ENCODE results near the gene NIPAL1.

Gene NIPAL1

GRCh38 chr4:48027653-48028052 lies 11.1 kb downstream of the NIPAL1 start:
- no peak for TF ChIP-seq CTCF (IDR thresholded peaks at IDR 0.05)
- DNase-seq = no peak
- H3K36me3 Mint-ChIP-seq (ENCODE audit: low read depth) = no peaks in the 10 kb centered on the region
- no peak overlapping the region for H3K4me3 Mint-ChIP-seq
- H3K27ac Mint-ChIP-seq = no peak overlapping the region
- no peaks in the 10 kb centered on the region for H3K27me3 Mint-ChIP-seq (ENCODE audit: low read depth, poor library complexity)
- no peaks in the 10 kb centered on the region for H3K9me3 Mint-ChIP-seq
- peaks cover 5% of the 10 kb centered on the region for H3K4me1 Mint-ChIP-seq

GRCh38 chr4:48028696-48029095 lies 12.1 kb downstream of the NIPAL1 start:
- Mint-ChIP-seq H3K27ac (no peak overlapping the region), H3K27me3 (ENCODE audit: low read depth, poor library complexity) (no peaks in the 10 kb centered on the region), H3K4me3 (no peak overlapping the region), H3K4me1 (peaks cover 5% of the 10 kb centered on the region), H3K36me3 (ENCODE audit: low read depth) (no peaks in the 10 kb centered on the region), H3K9me3 (no peaks in the 10 kb centered on the region)
- no peak for DNase-seq
- no peak for TF ChIP-seq CTCF (IDR thresholded peaks at IDR 0.05)

GRCh38 chr4:48030470-48030869 lies 13.9 kb downstream of the NIPAL1 start:
- no peak for DNase-seq
- no peaks in the 10 kb centered on the region for H3K4me1 Mint-ChIP-seq

GRCh38 chr4:48031802-48032525 lies 15.4 kb downstream of the NIPAL1 start:
- Mint-ChIP-seq H3K36me3 (ENCODE audit: low read depth) (no peaks in the 10 kb centered on the region), H3K4me3 (no peak overlapping the region), H3K9me3 (no peaks in the 10 kb centered on the region), H3K27me3 (ENCODE audit: low read depth, poor library complexity) (no peaks in the 10 kb centered on the region), H3K27ac (no peak overlapping the region), H3K4me1 (no peaks in the 10 kb centered on the region)
- no peak for DNase-seq
- TF ChIP-seq CTCF (IDR thresholded peaks at IDR 0.05) = no peak

More at GRCh38 chr4:48030470-48030869, 13.9 kb downstream of the NIPAL1 start:
- Mint-ChIP-seq H3K9me3 (no peaks in the 10 kb centered on the region), H3K27me3 (ENCODE audit: low read depth, poor library complexity) (no peaks in the 10 kb centered on the region), H3K27ac (no peak overlapping the region), H3K36me3 (ENCODE audit: low read depth) (no peaks in the 10 kb centered on the region), H3K4me3 (no peak overlapping the region)
- no peak for TF ChIP-seq CTCF (IDR thresholded peaks at IDR 0.05)

GRCh38 chr4:48032721-48033120 lies 16.1 kb downstream of the NIPAL1 start:
- no peak overlapping the region for H3K27ac Mint-ChIP-seq
- no peak for TF ChIP-seq CTCF (IDR thresholded peaks at IDR 0.05)
- no peaks in the 10 kb centered on the region for H3K36me3 Mint-ChIP-seq (ENCODE audit: low read depth)
- H3K4me3 Mint-ChIP-seq = no peak overlapping the region
- no peaks in the 10 kb centered on the region for H3K27me3 Mint-ChIP-seq (ENCODE audit: low read depth, poor library complexity)
- H3K9me3 Mint-ChIP-seq = no peaks in the 10 kb centered on the region
- no peak for DNase-seq
- H3K4me1 Mint-ChIP-seq = no peaks in the 10 kb centered on the region

- Mint-ChIP-seq H3K9me3 (no peaks in the 10 kb centered on the region), H3K27ac (no peak overlapping the region), H3K36me3 (ENCODE audit: low read depth) (no peaks in the 10 kb centered on the region), H3K4me3 (no peak overlapping the region), H3K4me1 (no peaks in the 10 kb centered on the region), H3K27me3 (ENCODE audit: low read depth, poor library complexity) (no peaks in the 10 kb centered on the region)
- TF ChIP-seq CTCF (IDR thresholded peaks at IDR 0.05) = no peak
- DNase-seq = no peak
These were observed 16.8 kb downstream of the NIPAL1 start for GRCh38 chr4:48033412-48033811.
